HT-29 (cell line): ENCODE measurements around the gene DQX1. TPM values are rescaled to one million over a fixed set of nuclear protein-coding genes. Genes with fewer than 3 reads are reported as not detected.
A peak's percentile ranks its signal among the peaks of the same experiment; 100 is the strongest.
"Not testable (repeated sequence)": the region's sequence is repeated elsewhere in the genome, so short reads cannot be mapped to it uniquely, and the experiment has no call there.

Source experiments
- DNase-seq: peaks from one replicate; pipeline ENCODE4 v3.0.0-alpha.2; 2015; ENCODE audit warnings: low spot score
- total RNA-seq: library from RNA; depleted of rRNA; stranded (reverse); fragments of >200 nt; shearing (Covaris generic); gene quantifications from 2 replicates; pipeline ENCODE4 v1.2.3, GENCODE V29; 2014; rRNA removed

The DQX1 gene, protein sequence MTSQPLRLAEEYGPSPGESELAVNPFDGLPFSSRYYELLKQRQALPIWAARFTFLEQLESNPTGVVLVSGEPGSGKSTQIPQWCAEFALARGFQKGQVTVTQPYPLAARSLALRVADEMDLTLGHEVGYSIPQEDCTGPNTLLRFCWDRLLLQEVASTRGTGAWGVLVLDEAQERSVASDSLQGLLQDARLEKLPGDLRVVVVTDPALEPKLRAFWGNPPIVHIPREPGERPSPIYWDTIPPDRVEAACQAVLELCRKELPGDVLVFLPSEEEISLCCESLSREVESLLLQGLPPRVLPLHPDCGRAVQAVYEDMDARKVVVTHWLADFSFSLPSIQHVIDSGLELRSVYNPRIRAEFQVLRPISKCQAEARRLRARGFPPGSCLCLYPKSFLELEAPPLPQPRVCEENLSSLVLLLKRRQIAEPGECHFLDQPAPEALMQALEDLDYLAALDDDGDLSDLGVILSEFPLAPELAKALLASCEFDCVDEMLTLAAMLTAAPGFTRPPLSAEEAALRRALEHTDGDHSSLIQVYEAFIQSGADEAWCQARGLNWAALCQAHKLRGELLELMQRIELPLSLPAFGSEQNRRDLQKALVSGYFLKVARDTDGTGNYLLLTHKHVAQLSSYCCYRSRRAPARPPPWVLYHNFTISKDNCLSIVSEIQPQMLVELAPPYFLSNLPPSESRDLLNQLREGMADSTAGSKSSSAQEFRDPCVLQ
- total RNA-seq = 0.47 and 1.3 TPM in 2 replicates

DNA sequence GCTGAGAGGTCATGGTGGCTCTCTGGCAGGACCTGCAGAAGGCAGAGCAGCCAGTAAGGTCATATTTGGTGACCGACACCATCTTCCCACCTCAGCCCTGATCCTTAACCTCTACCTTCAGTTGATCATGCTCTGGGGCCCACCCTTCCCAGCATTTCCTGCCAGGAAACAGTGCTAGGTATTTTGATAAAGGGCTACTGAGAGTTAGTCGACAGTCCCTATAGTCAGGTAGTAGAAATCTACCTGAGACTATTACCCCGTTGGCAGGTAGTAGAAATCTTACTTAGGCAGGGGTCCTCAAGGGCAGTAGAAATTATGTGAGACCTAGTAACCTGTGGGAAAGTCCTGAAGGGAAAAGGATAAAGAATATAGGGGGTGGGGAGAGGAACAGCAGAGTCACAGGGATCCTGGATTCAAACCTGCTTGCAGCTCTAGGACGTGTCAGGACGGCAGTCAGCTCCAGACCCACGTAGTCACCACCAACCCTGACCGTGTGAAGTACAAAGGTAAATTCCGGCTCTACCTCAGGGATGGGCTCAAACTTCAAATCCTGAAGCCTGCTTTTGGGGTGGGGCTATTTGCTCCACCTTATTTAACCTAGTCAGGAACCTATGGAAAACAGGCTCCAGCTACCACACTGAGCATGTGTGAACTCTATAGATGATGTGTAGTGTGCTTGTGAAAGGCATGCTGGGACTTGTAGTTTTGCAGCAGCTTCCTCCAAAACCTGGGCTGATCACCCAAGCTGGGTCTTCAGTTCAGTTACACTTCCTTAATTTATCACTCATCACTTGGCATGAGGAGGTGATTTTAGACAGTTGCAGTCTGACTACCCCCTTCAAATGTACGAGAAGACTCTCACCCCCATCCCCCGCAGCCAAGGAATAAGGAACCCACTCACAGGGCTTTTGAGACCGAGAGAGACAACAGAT is at the start of gene DQX1:
TSS of gene DQX1 (minus strand) at position 515 of the 932 bp plus-strand sequence. CDS start at position 13, 502 bp downstream.
- peak; percentile 61 for DNase-seq

DNA sequence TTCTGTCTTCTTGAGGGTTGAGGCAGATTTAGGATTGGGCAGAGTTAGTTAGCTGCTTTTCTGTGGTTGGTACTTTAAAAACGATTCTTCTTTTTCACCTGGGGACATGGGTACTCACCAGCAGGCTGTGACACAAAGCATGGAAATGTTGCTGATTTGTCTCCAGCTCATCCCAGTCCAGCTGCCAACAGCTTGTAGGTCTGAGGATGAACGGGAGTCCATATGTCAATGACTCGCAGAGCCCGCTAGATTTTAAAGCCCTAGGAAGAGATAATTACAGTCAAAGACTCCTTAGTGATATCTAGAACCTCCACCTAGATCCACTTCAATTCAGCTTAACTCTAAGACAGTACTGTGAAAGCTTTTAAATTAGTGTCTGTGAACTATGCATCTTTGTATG is 49.3 kb upstream of the DQX1 start:
- no peak for DNase-seq

GRCh38 chr2:74573747-74574562 is 47.9 kb upstream of the DQX1 start:
- DNase-seq = no peak

DNA sequence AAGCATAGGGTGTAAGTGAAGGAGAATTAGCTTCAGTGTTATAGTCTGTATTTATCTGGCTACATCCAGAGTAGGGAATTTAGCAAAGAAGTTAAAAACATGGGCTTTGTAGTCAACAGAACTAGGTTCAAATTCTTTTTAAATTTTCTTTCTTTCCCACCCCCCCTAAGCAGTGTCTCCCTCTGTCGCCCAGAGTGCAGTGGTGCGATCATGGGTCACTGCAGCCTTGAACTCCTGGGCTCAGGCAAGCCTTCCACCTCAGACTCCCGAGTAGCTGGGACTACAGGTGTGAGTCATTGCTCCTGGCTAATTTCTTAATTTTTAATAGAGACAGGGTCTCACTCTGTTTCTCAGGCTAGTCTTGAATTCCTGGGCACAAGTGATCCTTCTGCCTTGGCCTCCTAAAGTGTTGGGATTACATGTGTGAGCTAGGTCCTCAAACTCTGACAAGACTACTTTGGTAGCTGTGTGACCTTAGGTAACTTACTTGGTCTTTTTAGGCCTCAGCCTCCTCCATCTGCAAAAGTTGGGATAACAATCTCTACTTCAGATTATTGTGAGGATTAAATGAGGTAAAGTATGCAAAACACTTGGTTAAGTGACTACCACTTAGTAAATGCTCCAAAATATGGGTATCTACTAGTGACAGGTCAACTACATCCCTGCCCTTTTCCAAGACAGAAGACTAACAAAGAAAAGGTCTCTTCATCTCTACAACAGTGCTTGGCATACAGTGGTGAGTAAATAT is 46.3 kb upstream of the DQX1 start:
- no peak for DNase-seq

GRCh38 chr2:74571058-74571457 is 45.0 kb upstream of the DQX1 start:
- DNase-seq = no peak

- no peak for DNase-seq
Measured at GRCh38 chr2:74569686-74570085, 43.7 kb upstream of the DQX1 start.

DNA sequence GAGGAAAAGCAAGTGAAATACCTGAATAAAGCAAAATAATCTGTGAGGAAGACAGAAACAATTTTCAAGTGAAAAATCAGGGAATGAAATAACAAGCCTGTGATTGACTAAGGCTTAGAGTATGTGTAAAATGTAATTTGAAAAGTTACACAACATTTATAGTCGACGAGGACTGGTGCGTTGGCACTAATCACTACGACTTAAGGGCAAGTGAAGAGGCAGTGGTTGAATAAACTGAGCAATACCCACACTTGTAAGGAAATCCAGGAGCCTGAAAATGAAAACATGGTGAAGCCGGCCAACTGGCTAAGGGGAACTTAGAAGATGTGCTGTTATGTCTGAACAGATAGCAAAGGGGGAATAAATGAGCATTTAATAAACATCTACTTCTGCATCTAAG is 41.9 kb upstream of the DQX1 start:
- no peak for DNase-seq

GRCh38 chr2:74566754-74567085 is 40.7 kb upstream of the DQX1 start:
- no peak for DNase-seq

GRCh38 chr2:74566076-74566753 is 40.2 kb upstream of the DQX1 start:
- no peak for DNase-seq

- no peak for DNase-seq
Measured at GRCh38 chr2:74564222-74564621, 38.2 kb upstream of the DQX1 start.

DNA sequence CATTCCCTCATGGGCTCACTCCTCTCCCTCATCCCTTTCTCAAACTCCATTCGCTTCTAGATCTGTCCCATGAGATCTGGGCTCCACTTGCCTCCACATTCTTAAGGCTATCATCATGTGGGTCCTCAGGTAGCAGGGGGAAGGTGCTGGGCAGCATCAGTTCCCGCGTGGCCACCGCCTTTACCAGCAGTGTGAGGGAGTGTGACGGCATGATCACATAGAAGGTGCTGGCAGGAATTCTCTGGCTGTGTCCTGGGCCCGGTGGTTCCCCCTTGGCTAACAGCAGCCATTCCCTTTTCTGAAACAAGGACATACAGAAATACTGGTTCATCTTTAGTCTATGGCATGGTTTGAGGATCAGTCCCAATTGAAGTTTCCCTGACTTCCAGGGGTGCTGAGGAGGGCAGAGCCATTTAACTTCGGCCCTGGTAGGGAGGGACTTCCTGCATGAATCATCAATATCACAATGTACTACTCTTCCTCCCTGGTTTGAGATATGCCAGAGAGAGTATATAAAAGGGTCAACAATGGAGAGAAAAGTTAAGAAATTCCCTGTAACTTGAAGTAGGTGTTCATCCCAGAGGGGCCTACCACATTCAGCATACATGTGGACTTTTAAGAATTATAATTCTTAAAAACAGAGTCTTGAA is 36.2 kb upstream of the DQX1 start:
- no peak for DNase-seq

GRCh38 chr2:74561022-74561421 is 35.0 kb upstream of the DQX1 start:
- DNase-seq = not testable (repeated sequence)

DNA sequence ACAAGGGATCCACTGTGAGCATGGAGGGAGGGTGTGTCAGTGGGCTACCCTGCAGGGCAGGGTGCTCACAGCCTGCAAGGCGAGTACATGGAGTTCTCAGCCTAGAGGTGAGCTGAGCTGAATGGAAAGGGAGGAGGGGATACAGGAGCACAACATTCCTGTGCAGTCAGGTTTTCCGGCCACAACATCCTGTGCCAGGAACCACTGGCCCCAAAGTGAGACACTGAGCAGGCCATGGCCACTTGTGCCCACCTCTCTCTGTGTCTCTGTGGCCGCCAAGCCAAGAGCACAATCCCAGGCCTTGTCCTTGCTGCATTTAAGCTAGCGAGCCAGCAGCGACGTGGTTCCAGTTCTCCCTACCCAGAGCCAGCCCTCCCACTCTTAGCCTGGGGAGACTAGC is 34.6 kb upstream of the DQX1 start:
- no peak for DNase-seq

GRCh38 chr2:74559912-74560311 is 33.9 kb upstream of the DQX1 start:
- no peak for DNase-seq

DNA sequence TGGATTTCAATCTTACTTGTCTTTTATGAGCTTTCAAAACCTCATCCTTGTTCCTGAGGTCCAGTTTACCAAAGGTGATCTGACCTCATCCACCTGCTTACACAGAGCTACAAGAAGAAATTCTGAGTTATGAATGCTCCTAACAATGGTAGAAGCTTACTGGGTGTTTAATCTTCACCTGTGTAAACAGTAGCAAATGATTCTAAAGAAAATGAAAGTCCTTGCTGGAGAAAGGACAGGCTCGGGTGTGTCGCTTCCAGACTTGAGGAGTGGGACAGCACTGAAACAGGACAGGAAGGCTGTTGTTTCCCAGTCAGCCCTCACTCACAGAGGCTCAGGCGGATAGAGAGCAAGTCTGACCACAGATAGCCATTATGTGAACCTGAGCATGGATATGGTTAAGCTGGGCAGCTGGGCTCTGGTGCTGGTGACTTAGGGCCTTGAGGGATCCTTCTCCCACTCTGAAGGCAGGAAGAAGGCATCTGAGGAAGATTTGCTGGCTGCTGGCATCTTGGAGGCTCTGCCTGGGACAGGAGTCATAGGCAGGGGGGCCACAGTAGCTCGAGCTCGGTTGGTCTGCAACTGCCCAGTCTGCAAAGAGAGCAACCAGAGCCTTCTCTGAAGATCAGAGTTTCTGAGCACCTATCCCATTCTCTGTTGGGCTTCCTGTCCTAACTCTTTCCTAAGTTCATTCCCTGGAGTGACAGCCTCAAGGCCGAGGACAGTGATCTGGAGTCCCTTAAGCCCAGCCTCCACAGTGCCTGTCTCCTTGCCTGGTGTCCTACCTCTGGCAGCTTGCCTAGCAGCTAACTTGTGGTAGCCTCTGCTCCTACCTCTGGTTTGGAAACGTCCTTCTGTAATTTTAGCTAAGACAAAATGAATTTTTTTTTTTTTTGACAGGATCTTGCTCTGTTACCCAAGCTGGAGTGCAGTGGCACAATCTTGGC is 32.5 kb upstream of the DQX1 start:
- no peak for DNase-seq

DNA sequence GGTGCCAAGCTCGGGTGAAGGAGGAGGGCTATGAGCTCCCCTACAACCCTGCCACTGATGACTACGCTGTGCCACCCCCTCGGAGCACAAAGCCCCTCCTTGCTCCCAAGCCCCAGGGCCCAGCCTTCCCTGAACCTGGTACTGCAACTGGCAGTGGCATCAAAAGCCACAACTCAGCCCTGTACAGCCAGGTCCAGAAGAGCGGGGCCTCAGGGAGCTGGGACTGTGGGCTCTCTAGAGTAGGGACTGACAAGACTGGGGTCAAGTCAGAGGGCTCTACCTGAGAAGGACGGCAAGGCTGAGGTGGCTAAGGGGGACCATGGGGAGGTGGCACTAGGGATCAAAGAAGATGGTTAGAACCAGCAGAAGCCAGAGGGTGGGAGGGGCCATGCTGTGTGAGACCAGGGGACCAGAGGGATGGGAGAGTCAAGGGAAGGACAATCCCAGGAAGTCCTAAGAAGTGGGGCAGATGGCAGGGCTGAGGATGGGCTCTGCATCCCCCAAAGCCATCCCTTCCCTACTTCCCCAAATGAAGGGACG is 30.9 kb upstream of the DQX1 start:
- no peak for DNase-seq

- DNase-seq = no peak
Measured at GRCh38 chr2:74556159-74556558, 30.1 kb upstream of the DQX1 start.

DNA sequence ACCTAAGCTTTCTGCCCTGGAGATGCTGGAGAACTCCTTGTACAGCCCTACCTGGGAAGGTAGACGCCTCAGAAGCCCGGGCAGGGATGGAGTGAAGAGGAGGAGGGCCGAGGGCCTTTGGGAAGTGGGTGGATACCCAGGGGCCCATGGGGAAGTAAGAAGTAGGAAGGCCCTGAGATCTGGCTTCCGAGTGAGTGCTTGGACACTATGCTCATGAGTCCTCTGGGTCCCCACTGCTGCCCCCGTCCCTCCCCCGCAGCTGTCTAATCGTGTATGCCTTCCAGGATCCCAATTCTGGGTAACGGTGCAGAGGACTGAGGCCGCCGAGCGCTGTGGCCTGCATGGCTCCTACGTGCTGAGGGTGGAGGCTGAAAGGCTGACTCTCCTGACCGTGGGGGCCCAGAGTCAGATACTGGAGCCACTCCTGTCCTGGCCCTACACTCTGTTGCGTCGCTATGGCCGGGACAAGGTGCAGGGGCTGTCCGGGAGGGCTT is 29.6 kb upstream of the DQX1 start:
- no peak for DNase-seq
